ENCODE results near the gene ADCY6. TPM values are rescaled to one million over a fixed set of nuclear protein-coding genes. Genes with fewer than 3 reads are reported as not detected.

The ADCY6 gene
- total and polyA plus RNA-seq, 3 experiments from 2014 or later, result 0.04 to 0.37 TPM; not detected in 1

DNA sequence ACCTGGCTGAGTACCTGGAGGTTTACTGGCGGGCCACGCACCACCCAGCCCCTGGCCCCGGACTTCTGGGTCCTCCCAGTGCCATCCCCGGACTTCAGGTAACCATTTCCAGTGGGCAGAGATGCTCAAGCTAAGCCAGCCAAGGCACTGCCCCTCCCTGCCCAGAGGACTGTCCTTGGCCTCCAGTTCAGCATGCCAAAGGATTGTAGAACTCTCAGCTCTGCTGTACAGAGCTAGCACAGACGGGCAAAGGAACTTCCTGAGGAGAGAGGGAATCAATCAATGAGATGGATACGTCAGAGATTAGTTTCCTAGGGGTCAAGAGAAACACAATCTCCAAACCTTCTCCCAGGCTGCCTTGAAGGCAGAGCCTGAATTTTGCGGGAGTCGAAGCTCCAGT is 38.1 kb upstream of the ADCY6 start:
- no peaks in the 10 kb centered on the region for H3K4me1 ChIP-seq (ENCODE audit: insufficient read depth, low read length)
- no peaks in the 10 kb centered on the region for H3K27me3 ChIP-seq (ENCODE audit: insufficient read depth, low read length, poor library complexity, severe bottlenecking)
- Mint-ChIP-seq H3K4me1 (peaks cover 3 to 20% (median 7%) of the 10 kb centered on the region in 3 donors), H3K4me3 (no peak overlapping the region), H3K27ac (peak overlapping the region in 1 of 8 donors; percentile 38), H3K9me3 (no peaks in the 10 kb centered on the region), H3K27me3 (peaks cover 0 to 1% of the 10 kb centered on the region in 2 donors), H3K36me3 (peaks cover 0 to 42% (median 6%) of the 10 kb centered on the region in 3 donors)
- H3K9me3 ChIP-seq (ENCODE audit: low read length), result no peaks in the 10 kb centered on the region
- ChIA-PET CTCF (interaction anchor here (1.3 to 2.4 kb wide), 2 partner anchors 12 to 31 kb away, joined by 6 to 7 read pairs; no protein-coding TSS in a partner anchor), POLR2A (no interaction called here)
- H3K36me3 ChIP-seq (ENCODE audit: insufficient read depth, low read length), result peaks cover 30% of the 10 kb centered on the region
- H3K4me3 ChIP-seq (ENCODE audit: low read length), result no peak overlapping the region
- DNase-seq, result no peak
- H3K27ac ChIP-seq (ENCODE audit: low read depth, low read length), result no peak overlapping the region

GRCh38 chr12:48826209-48826855 is 37.4 kb upstream of the ADCY6 start:
- no peak for DNase-seq

GRCh38 chr12:48824905-48825304 is 36.0 kb upstream of the ADCY6 start:
- peaks cover 0 to 20% (median 3%) of the 10 kb centered on the region in 3 donors for H3K36me3 Mint-ChIP-seq
- no peaks in the 10 kb centered on the region for H3K27me3 ChIP-seq (ENCODE audit: insufficient read depth, low read length, poor library complexity, severe bottlenecking)
- no peak overlapping the region for H3K27ac ChIP-seq (ENCODE audit: low read depth, low read length)
- peak overlapping the region in 3 of 8 donors; percentile 18 to 79 (median 70) for H3K27ac Mint-ChIP-seq
- POLR2A ChIA-PET, result no interaction called here
- peaks cover 3 to 20% (median 7%) of the 10 kb centered on the region in 3 donors for H3K4me1 Mint-ChIP-seq
- H3K27me3 Mint-ChIP-seq, result peaks cover 0 to 1% of the 10 kb centered on the region in 2 donors
- no peak for DNase-seq
- no peak overlapping the region for H3K4me3 Mint-ChIP-seq
- H3K9me3 Mint-ChIP-seq, result no peaks in the 10 kb centered on the region
- H3K4me3 ChIP-seq (ENCODE audit: low read length), result no peak overlapping the region
- H3K9me3 ChIP-seq (ENCODE audit: low read length), result no peaks in the 10 kb centered on the region
- H3K36me3 ChIP-seq (ENCODE audit: insufficient read depth, low read length), result peaks cover 9% of the 10 kb centered on the region
- no peaks in the 10 kb centered on the region for H3K4me1 ChIP-seq (ENCODE audit: insufficient read depth, low read length)
- CTCF ChIA-PET, result interaction anchor here (0.8 to 2.6 kb wide), 4 partner anchors 9 to 28 kb away, joined by 3 to 15 read pairs (median 3); no protein-coding TSS in a partner anchor

More at GRCh38 chr12:48826209-48826855, 37.4 kb upstream of the ADCY6 start:
- no peak overlapping the region for H3K4me3 Mint-ChIP-seq
- no peaks in the 10 kb centered on the region for H3K9me3 ChIP-seq (ENCODE audit: low read length)
- H3K4me3 ChIP-seq (ENCODE audit: low read length), result no peak overlapping the region
- no peak overlapping the region for H3K27ac ChIP-seq (ENCODE audit: low read depth, low read length)
- H3K9me3 Mint-ChIP-seq, result no peaks in the 10 kb centered on the region
- H3K27me3 ChIP-seq (ENCODE audit: insufficient read depth, low read length, poor library complexity, severe bottlenecking), result no peaks in the 10 kb centered on the region
- peak overlapping the region in 1 of 8 donors; percentile 8 for H3K27ac Mint-ChIP-seq
- H3K4me1 ChIP-seq (ENCODE audit: insufficient read depth, low read length), result no peaks in the 10 kb centered on the region
- ChIA-PET CTCF (interaction anchor here (2.4 kb wide), 1 partner anchor 30 kb away, joined by 6 read pairs; no protein-coding TSS in a partner anchor), POLR2A (no interaction called here)
- peaks cover 3 to 20% (median 7%) of the 10 kb centered on the region in 3 donors for H3K4me1 Mint-ChIP-seq
- H3K36me3 Mint-ChIP-seq, result peaks cover 0 to 35% (median 5%) of the 10 kb centered on the region in 3 donors
- peaks cover 0 to 1% of the 10 kb centered on the region in 2 donors for H3K27me3 Mint-ChIP-seq
- H3K36me3 ChIP-seq (ENCODE audit: insufficient read depth, low read length), result peaks cover 23% of the 10 kb centered on the region

DNA sequence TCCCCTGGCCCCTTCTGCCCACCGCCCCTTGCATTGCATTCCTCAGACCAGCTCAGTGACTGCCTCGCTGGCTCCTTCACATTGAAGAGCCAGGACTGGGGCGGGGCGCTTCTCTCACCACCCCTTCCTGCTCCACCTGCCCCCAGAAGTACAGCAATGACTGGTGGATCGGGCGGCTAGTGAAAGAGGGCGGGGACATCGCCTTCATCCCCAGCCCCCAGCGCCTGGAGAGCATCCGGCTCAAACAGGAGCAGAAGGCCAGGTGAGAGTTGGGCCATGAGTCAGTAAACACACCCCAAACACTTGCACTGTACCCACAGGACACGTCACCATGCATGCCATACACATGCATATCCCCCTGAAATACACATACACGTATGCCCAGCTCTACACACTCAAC is 35.2 kb upstream of the ADCY6 start:
- peaks cover 2% of the 10 kb centered on the region for H3K4me1 ChIP-seq (ENCODE audit: insufficient read depth, low read length)
- H3K4me3 ChIP-seq (ENCODE audit: low read length), result no peak overlapping the region
- POLR2A ChIA-PET, result interaction anchor here (0.5 kb wide), 1 partner anchor 26 kb away, joined by 5 read pairs; no protein-coding TSS in a partner anchor
- peaks cover 3 to 23% (median 10%) of the 10 kb centered on the region in 3 donors for H3K4me1 Mint-ChIP-seq
- peaks cover 2% of the 10 kb centered on the region for H3K36me3 ChIP-seq (ENCODE audit: insufficient read depth, low read length)
- DNase-seq, result peak in 3 of 5 donors; percentile 10 to 65 (median 28)
- H3K36me3 Mint-ChIP-seq, result peaks cover 0 to 12% (median 0%) of the 10 kb centered on the region in 3 donors
- H3K4me3 Mint-ChIP-seq, result peak overlapping the region in 1 of 7 donors; percentile 6
- H3K27ac ChIP-seq (ENCODE audit: low read depth, low read length), result no peak overlapping the region
- H3K27me3 ChIP-seq (ENCODE audit: insufficient read depth, low read length, poor library complexity, severe bottlenecking), result no peaks in the 10 kb centered on the region
- H3K9me3 Mint-ChIP-seq, result no peaks in the 10 kb centered on the region
- no peaks in the 10 kb centered on the region for H3K9me3 ChIP-seq (ENCODE audit: low read length)
- peaks cover 0 to 1% of the 10 kb centered on the region in 2 donors for H3K27me3 Mint-ChIP-seq
- CTCF ChIA-PET, result interaction anchor here (1.3 to 2.6 kb wide), 3 partner anchors 8 to 156 kb away, joined by 3 to 15 read pairs (median 5); no protein-coding TSS in a partner anchor
- H3K27ac Mint-ChIP-seq, result peak overlapping the region in 5 of 8 donors; percentile 47 to 71 (median 68)

DNA sequence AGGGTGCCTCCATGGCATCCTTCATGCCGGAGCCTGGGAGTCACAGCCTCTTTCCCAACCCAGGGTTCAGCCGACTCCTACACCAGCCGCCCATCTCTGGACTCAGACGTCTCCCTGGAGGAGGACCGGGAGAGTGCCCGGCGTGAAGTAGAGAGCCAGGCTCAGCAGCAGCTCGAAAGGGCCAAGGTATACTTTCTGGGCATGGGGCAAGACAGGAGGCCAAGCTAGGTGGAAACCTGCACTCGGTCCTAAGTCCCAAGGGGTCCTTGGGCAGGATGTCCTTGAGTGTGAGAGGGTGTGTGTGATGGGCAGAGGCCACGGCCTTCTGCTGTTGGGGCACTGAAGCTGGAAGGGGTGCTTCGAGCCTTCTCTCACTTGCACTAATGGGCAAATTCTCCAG is 34.4 kb upstream of the ADCY6 start:
- no peaks in the 10 kb centered on the region for H3K9me3 Mint-ChIP-seq
- peaks cover 0 to 4% (median 0%) of the 10 kb centered on the region in 3 donors for H3K36me3 Mint-ChIP-seq
- POLR2A ChIA-PET, result interaction anchor here (0.5 kb wide), 1 partner anchor 25 kb away, joined by 5 read pairs; no protein-coding TSS in a partner anchor
- H3K4me1 Mint-ChIP-seq, result peaks cover 7 to 24% (median 13%) of the 10 kb centered on the region in 3 donors
- H3K27me3 Mint-ChIP-seq, result peaks cover 0 to 1% of the 10 kb centered on the region in 2 donors
- Histone ChIP-seq H3K36me3 (ENCODE audit: insufficient read depth, low read length) (no peaks in the 10 kb centered on the region), H3K27ac (ENCODE audit: low read depth, low read length) (no peak overlapping the region), H3K9me3 (ENCODE audit: low read length) (no peaks in the 10 kb centered on the region), H3K4me1 (ENCODE audit: insufficient read depth, low read length) (peaks cover 5% of the 10 kb centered on the region), H3K4me3 (ENCODE audit: low read length) (no peak overlapping the region), H3K27me3 (ENCODE audit: insufficient read depth, low read length, poor library complexity, severe bottlenecking) (no peaks in the 10 kb centered on the region)
- peak overlapping the region in 2 of 8 donors; percentile 52 to 70 for H3K27ac Mint-ChIP-seq
- no peak overlapping the region for H3K4me3 Mint-ChIP-seq
- no peak for DNase-seq
- CTCF ChIA-PET, result interaction anchor here (1.3 to 2.6 kb wide), 4 partner anchors 7 to 157 kb away, joined by 3 to 15 read pairs (median 4); no protein-coding TSS in a partner anchor

DNA sequence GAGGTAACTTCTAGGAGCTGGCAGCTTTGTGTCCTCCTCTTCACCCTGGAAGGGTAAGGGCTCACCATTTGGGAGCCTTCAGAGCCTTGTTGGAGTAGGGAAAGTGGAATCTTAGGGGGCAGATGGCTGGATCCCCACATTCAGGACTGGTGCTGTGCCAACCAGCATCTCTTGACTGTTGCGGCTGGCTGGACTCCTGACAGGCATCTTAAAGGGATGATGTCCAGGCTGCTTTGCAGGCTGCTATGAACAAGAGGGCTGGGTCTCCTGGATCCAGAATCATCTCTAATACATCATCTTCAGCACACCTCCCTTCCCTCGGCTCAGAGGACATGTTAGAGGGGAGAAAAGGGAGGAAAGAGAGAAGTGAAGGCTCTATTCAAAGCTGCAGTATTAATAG is 33.8 kb upstream of the ADCY6 start:
- Mint-ChIP-seq H3K4me1 (peaks cover 9 to 29% (median 14%) of the 10 kb centered on the region in 3 donors), H3K36me3 (peaks cover 0 to 2% (median 0%) of the 10 kb centered on the region in 3 donors), H3K4me3 (no peak overlapping the region), H3K9me3 (no peaks in the 10 kb centered on the region), H3K27ac (peak overlapping the region in 4 of 8 donors; percentile 27 to 56 (median 36)), H3K27me3 (peaks cover 0 to 1% of the 10 kb centered on the region in 2 donors)
- POLR2A ChIA-PET, result no interaction called here
- no peaks in the 10 kb centered on the region for H3K27me3 ChIP-seq (ENCODE audit: insufficient read depth, low read length, poor library complexity, severe bottlenecking)
- CTCF ChIA-PET, result interaction anchor here (1.8 to 2.6 kb wide), 2 partner anchors 8 to 31 kb away, joined by 4 to 15 read pairs; no protein-coding TSS in a partner anchor
- no peak overlapping the region for H3K27ac ChIP-seq (ENCODE audit: low read depth, low read length)
- H3K9me3 ChIP-seq (ENCODE audit: low read length), result no peaks in the 10 kb centered on the region
- peaks cover 8% of the 10 kb centered on the region for H3K4me1 ChIP-seq (ENCODE audit: insufficient read depth, low read length)
- H3K4me3 ChIP-seq (ENCODE audit: low read length), result no peak overlapping the region
- DNase-seq, result no peak
- no peaks in the 10 kb centered on the region for H3K36me3 ChIP-seq (ENCODE audit: insufficient read depth, low read length)

GRCh38 chr12:48822139-48822538 is 33.2 kb upstream of the ADCY6 start:
- H3K9me3 ChIP-seq (ENCODE audit: low read length), result no peaks in the 10 kb centered on the region
- no peaks in the 10 kb centered on the region for H3K9me3 Mint-ChIP-seq
- H3K4me1 ChIP-seq (ENCODE audit: insufficient read depth, low read length), result peaks cover 12% of the 10 kb centered on the region
- H3K4me1 Mint-ChIP-seq, result peaks cover 11 to 35% (median 20%) of the 10 kb centered on the region in 3 donors
- H3K27me3 Mint-ChIP-seq, result peaks cover 0 to 3% of the 10 kb centered on the region in 2 donors
- H3K4me3 ChIP-seq (ENCODE audit: low read length), result no peak overlapping the region
- no peak for DNase-seq
- no peaks in the 10 kb centered on the region for H3K36me3 ChIP-seq (ENCODE audit: insufficient read depth, low read length)
- H3K4me3 Mint-ChIP-seq, result peak overlapping the region in 1 of 7 donors; percentile 63
- ChIA-PET POLR2A (no interaction called here), CTCF (interaction anchor here (1.8 kb wide), 1 partner anchor 31 kb away, joined by 4 read pairs; no protein-coding TSS in a partner anchor)
- peaks cover 0 to 2% (median 0%) of the 10 kb centered on the region in 3 donors for H3K36me3 Mint-ChIP-seq
- H3K27ac Mint-ChIP-seq, result peak overlapping the region in 2 of 8 donors; percentile 40 to 89
- no peaks in the 10 kb centered on the region for H3K27me3 ChIP-seq (ENCODE audit: insufficient read depth, low read length, poor library complexity, severe bottlenecking)
- no peak overlapping the region for H3K27ac ChIP-seq (ENCODE audit: low read depth, low read length)
